Measurements from ENCODE around the gene CEP44. TPM values are rescaled to one million over a fixed set of nuclear protein-coding genes. Genes with fewer than 3 reads are reported as not detected.
"Not testable (repeated sequence)": the region's sequence is repeated elsewhere in the genome, so short reads cannot be mapped to it uniquely, and the experiment has no call there.

The CEP44 gene
- total RNA-seq, 1 donor from 2014 or later, result 17.4 TPM

- TF ChIP-seq POLR2A (IDR thresholded peaks at IDR 0.05) (no peak), CTCF (IDR thresholded peaks at IDR 0.05) (no peak), POLR2AphosphoS5 (IDR thresholded peaks at IDR 0.05; ENCODE audit: insufficient read depth in 1 of 2, low read depth in 1 of 2) (no peak)
- no peaks in the 10 kb centered on the region for H3K27me3 ChIP-seq
- no peak overlapping the region for H3K4me3 ChIP-seq
- no peaks in the 10 kb centered on the region for H3K4me1 ChIP-seq
- DNase-seq (ENCODE audit: extremely low spot score in 2 of 2), result no peak
- no peaks in the 10 kb centered on the region for H3K36me3 ChIP-seq
- no peaks in the 10 kb centered on the region for H3K9me3 ChIP-seq
- H3K27ac ChIP-seq, result no peak overlapping the region
- intact Hi-C loops (cut with DNase I), result no loop called here
Observed at GRCh38 chr4:174357321-174357720, 73.6 kb downstream of the CEP44 start.

GRCh38 chr4:174358410-174358809 lies 74.7 kb downstream of the CEP44 start:
- Histone ChIP-seq H3K27ac (no peak overlapping the region), H3K27me3 (no peaks in the 10 kb centered on the region), H3K4me1 (no peaks in the 10 kb centered on the region), H3K9me3 (no peaks in the 10 kb centered on the region), H3K4me3 (no peak overlapping the region), H3K36me3 (no peaks in the 10 kb centered on the region)
- TF ChIP-seq POLR2A (IDR thresholded peaks at IDR 0.05) (no peak), CTCF (IDR thresholded peaks at IDR 0.05) (no peak), POLR2AphosphoS5 (IDR thresholded peaks at IDR 0.05; ENCODE audit: insufficient read depth in 1 of 2, low read depth in 1 of 2) (no peak)
- intact Hi-C loops (cut with DNase I), result no loop called here
- no peak for DNase-seq (ENCODE audit: extremely low spot score in 2 of 2)

- intact Hi-C loops (cut with DNase I), result no loop called here
- Histone ChIP-seq H3K27ac (no peak overlapping the region), H3K4me3 (no peak overlapping the region), H3K27me3 (no peaks in the 10 kb centered on the region), H3K4me1 (no peaks in the 10 kb centered on the region), H3K9me3 (no peaks in the 10 kb centered on the region), H3K36me3 (no peaks in the 10 kb centered on the region)
- DNase-seq (ENCODE audit: extremely low spot score in 2 of 2), result no peak
- TF ChIP-seq POLR2A (IDR thresholded peaks at IDR 0.05) (no peak), POLR2AphosphoS5 (IDR thresholded peaks at IDR 0.05; ENCODE audit: insufficient read depth in 1 of 2, low read depth in 1 of 2) (no peak), CTCF (IDR thresholded peaks at IDR 0.05) (no peak)
Observed at GRCh38 chr4:174358829-174359228, 75.1 kb downstream of the CEP44 start.

- intact Hi-C loops (cut with DNase I), result no loop called here
- Histone ChIP-seq H3K36me3 (no peaks in the 10 kb centered on the region), H3K4me3 (no peak overlapping the region), H3K27ac (no peak overlapping the region), H3K4me1 (no peaks in the 10 kb centered on the region), H3K9me3 (no peaks in the 10 kb centered on the region), H3K27me3 (no peaks in the 10 kb centered on the region)
- no peak for DNase-seq (ENCODE audit: extremely low spot score in 2 of 2)
- no peak for TF ChIP-seq POLR2A (IDR thresholded peaks at IDR 0.05)
- TF ChIP-seq POLR2AphosphoS5 (IDR thresholded peaks at IDR 0.05; ENCODE audit: insufficient read depth in 1 of 2, low read depth in 1 of 2), result no peak
- no peak for TF ChIP-seq CTCF (IDR thresholded peaks at IDR 0.05)
Observed at GRCh38 chr4:174362340-174362739, 78.6 kb downstream of the CEP44 start.

GRCh38 chr4:174363782-174364181 lies 80.1 kb downstream of the CEP44 start:
- H3K27me3 ChIP-seq; H3K36me3 ChIP-seq; DNase-seq (ENCODE audit: extremely low spot score in 2 of 2); H3K9me3 ChIP-seq; H3K27ac ChIP-seq; H3K4me1 ChIP-seq; intact Hi-C loops (cut with DNase I); H3K4me3 ChIP-seq: not testable (repeated sequence)
